Dedifferentiated amniotic fluid mesenchymal stem cell (primary cell): ENCODE measurements around the gene TSC2.

Experiments used
- DNase-seq: peaks from one replicate; pipeline ENCODE4 v3.0.0-alpha.2; 2016; ENCODE audit errors: extremely low spot score

The TSC2 gene

GRCh38 chr16:2043667-2044451 is 3.9 kb upstream of the TSC2 start:
- no peak for DNase-seq

- DNase-seq, result no peak
Measured at GRCh38 chr16:2044541-2044940, 3.2 kb upstream of the TSC2 start.

DNA sequence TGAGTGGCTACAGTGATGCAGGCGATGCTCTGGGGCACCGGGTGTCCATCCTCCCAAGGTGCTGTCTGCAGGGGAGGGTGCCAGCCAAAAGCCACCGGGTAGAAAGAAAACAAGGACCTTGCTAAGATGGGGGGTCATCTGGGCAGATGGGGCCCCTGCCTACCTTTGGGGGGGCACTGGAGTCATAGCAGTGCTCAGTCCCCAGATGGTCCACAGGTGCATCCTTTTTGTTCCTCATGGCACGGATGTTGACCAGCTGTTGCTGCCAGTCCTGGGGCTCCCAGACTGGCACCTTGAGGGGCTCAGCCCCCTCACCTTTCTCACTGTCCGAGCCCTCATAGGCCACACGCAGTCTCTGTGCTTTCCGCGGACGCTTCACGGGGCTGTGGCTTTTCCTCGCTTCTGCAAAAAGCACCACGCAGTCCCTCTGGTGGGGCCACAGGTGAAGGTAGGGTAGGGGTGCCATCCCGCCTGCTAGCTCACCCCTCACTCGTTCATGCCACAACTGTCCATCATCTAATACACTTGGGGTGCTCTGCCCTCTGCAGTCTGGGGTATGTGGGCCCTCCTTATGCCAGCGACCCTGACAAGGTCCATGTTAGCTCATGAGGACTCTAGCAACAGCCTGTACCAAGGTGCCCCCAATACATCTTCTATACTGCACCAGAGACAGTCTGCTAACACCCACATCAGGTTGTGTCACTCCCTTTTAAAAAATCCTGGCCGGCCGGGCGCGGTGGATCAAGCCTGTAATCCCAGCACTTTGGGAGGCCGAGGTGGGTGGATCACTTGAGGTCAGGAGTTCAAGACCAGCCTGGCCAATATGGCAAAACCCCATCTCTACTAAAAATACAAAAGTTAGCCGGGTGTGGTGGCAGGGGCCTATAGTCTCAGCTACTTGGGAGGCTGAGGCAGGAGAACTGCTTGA is 1.6 kb upstream of the TSC2 start:
- no peak for DNase-seq

DNA sequence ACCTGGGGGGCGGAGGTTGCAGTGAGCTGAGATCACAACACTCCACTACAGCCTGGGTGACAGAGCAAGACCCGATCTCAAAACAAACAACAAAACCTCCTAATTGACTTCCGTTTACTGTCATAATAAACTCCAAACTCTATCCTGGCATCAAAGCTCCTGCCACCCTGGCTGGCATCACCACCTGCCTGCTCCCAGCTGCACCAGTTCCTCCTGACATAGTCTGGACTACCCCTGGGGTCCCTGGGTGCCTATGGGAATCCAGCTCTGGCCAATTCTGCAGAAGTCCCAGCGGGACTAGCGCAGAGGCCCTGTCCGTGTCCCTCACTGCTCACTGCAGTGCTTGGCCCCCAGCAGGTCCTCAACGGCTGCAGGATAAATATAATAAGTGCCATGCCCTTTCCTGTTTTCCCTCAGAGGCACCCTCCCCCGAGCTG is 874 bp upstream of the TSC2 start:
- no peak for DNase-seq

GRCh38 chr16:2048116-2048543 is 345 bp downstream of the TSC2 start:
- no peak for DNase-seq

DNA sequence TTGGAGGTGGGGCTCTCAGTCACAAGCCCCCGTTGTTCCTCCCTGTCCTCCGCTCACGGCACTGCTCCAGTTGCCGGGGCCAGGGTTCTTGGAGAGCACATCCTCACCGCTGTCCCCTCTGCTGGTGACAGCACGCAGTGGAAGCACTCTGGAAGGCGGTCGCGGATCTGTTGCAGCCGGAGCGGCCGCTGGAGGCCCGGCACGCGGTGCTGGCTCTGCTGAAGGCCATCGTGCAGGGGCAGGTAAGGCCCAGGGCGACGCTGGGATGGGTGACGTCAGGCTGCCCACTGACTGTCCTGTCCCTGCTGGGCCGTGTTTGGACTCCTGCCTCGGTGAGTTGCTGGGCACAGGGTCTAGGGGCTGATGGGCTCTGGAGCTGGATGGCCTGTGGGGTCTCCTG is 5.4 kb downstream of the TSC2 start:
- no peak for DNase-seq

DNA sequence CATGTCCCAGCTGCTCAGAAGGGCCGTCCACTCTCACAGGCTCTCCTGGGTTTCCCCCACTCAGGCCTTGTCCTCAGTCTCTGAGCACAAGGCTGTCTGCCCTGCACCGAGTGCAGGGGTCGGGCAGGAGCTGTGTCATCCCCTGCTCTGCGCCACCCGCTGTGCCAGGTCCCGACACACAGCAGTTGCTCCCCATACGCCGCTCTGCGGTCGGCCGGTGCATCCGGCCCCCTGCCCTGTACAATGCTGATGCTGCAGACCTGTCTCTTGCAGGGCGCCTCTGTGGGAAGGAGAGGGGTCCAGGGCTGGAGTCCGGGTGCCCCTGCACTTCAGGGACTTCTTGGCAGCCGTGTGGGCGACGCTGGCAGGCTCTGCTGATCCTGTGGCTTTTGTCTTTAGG is 6.1 kb downstream of the TSC2 start:
- DNase-seq, result no peak

DNA sequence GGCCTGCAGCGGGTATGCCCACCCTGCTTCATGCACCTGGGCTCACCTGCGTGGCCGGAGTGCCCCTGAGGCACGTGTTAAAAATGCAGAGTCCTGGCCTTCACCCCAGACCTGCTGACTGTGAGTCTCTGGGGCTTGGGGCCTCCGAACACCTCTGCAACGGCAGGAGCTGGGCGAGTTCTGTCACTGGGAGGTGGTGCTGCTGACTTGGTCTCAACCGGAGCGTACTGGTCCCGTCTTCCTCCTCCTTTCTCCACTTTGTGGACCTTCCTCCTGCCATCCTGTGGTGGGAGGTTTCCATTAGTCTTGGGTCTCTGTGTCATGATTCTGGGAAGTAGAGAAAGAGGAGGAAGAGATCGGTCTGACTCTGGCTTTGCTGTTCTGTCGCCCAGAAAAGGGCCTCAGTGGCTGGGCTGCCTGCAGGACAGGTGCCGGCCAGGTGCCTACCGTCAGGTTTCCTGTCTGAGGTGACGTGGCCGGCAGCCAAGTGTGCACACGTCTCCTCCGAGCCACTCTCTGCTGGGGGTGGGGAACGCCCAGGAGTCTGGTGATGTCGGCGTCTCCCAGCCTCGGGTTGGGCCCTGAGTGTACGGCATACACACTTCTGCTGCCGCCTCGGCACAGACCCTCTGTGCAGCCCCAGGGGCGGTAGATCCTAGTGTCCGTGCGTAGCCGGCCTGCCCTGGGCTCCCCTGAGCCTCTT is 6.9 kb downstream of the TSC2 start:
- DNase-seq, result no peak

DNA sequence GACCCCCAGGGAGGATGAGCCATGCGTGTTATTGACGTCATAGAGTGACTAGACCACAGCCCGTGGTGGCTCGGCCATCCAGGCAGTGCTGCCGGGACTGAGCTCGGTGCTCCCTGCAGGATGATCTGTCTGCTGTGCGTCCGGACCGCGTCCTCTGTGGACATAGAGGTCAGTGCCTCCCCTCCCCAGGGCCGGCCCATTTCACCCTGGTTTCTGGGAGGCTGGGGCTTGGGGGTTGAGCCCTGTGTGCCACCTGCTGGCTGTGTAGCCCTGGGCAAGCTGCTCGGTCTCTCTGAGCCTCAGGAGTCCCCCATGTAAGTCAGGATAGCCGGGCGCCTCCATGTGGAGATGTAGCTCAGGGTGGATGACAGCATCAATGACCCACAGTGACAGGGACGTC is 8.3 kb downstream of the TSC2 start:
- no peak for DNase-seq

DNA sequence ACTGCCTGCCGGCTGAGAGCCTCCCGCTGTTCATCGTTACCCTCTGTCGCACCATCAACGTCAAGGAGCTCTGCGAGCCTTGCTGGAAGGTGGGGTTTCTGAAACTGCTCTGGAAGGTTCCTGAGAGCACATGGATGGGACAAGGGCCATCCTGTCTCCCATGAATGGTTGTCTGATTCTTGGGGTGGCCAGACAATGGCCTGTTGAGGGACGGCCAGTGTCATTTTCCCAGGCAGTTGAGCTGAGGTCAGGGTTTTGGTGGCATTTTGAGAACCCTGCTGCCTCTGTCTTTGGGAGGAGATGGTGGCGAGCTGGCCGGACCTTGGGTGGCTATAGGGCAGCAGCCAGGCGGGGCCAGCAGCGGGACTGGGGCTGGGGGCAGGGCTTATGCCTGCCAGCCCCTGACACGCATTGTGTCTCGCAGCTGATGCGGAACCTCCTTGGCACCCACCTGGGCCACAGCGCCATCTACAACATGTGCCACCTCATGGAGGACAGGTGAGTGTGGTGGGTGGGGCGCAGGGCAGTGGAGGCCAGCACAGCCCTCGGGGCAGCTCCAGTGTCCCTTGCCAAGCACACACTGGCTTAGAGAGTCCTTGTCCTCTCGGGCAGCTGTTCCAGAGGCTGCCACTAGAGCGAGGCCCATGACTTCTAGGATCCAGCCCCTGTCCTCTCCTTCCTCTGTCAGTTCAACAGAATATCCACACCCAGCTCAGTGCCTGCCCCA is 9.1 kb downstream of the TSC2 start:
- DNase-seq, result no peak

GRCh38 chr16:2057438-2057837 is 9.7 kb downstream of the TSC2 start:
- DNase-seq, result no peak

GRCh38 chr16:2058420-2058819 is 10.6 kb downstream of the TSC2 start:
- DNase-seq, result no peak

DNA sequence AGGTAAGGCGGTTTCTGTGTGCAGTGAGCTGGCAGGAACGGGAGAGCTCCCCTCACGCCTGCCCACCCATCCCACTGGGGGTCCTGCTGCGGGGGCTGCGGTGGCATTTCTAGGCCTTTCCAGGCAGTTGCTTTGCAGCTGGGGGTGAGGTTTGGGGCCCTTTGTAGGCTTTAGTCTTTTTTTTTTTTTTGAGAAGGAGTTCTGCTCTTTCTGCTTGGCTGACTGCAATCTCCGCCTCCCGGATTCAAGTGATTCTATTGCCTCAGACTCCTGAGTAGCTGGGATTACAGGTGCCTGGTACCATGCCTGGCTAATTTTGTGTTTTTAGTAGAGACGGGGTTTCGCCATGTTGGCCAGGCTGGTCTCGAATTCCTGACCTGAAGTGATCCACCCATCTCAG is 11.1 kb downstream of the TSC2 start:
- no peak for DNase-seq

DNA sequence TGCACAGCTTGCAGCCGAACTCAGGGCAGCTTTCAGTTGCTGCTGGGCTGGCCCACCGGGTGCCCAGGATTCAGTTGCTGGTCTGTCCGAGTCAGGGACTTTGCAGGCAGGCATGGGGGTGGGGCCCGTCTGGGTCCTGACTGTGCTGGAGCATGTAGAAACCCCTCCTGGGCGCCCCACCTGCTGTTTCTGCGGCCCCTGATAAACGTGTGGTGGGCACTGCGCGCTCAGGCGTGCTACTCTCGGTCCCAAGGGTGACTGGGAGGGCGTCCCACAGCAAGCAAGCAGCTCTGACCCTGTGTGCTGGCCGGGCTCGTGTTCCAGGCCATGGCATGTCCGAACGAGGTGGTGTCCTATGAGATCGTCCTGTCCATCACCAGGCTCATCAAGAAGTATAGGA is 12.6 kb downstream of the TSC2 start:
- DNase-seq, result no peak

- DNase-seq, result no peak
Measured at GRCh38 chr16:2061023-2061422, 13.2 kb downstream of the TSC2 start.

DNA sequence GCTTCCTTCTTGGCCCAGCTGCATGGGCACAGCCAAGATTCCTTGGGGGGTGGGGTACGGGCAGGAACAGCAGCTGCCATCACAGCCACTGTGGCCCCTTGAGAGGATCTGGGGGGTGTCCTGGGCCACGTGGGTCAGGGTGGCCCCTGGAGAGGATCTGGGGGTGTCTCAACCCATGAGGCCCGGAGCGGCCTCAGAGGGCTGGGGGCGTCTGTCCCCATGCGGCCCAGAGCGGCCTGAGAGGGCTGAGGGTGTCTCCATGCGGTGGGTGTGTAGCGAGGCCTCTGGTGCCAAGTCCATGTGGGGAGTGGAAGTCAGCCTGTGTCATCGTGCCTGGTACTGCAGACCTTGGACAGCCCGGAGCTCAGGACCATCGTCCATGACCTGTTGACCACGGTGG is 13.7 kb downstream of the TSC2 start:
- DNase-seq, result no peak

- no peak for DNase-seq
Measured at GRCh38 chr16:2062801-2063200, 15.0 kb downstream of the TSC2 start.

GRCh38 chr16:2063861-2064260 is 16.1 kb downstream of the TSC2 start:
- no peak for DNase-seq

DNA sequence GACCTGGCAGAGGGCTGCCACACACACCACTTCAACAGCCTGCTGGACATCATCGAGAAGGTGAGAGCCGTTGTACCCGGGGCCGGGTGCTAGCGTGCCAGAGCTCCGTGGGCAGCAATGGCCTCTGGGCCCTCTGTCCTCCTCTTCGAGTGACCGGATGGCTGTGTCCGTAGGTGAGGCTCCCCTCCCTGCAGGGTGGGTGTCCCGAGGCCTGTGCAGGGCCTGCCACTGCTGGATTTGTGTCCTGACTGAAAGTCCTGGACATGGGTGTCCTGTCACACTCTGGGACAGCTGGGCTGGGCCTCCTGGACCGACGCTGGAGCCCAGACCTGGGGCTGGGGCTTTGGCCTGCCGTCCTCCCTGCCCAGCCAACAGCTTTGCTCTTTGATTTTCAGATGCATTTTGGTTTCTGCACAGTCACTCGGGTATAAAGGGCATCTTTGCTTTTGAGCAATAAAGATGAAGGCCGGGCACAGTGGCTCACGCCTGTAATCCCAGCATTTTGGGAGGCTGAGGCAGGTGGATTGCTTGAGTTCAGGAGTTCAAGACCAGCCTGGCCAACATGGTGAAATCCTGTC is 16.7 kb downstream of the TSC2 start:
- DNase-seq, result no peak

DNA sequence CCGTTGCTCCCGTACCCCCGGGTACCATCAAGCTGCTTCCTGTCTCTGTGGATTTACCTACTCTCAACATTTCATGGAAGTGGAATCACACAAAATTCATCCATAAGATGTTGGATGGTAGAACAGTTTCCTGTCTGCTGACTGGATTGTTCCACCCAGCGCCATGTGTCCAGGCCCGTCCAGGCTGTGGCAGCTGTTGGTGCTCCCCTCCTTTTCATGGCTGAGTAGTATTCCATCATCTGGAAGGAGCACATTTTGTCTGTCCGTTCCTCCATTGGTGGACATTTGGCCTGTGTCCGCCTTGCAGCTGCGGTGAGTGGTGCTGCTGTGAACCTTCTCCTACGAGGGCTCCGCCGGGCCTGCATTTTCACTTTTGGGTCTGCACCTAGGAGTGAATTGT is 18.4 kb downstream of the TSC2 start:
- DNase-seq, result no peak
